H1 (cell line): Measurements from ENCODE around the gene RFX3. TPM values are rescaled to one million over a fixed set of nuclear protein-coding genes. Genes with fewer than 3 reads are reported as not detected.

ENCODE experiments used
- CTCF ChIA-PET: fragments of 300-600 bp; sonication (Branson Sonifier 250); formaldehyde crosslinking; loops from one replicate; lab custom pipeline; 2021; ENCODE audit not compliant: partially characterized antibody; lab: Charles Lee
- POLR2A ChIA-PET: fragments of 300-600 bp; sonication (Branson Sonifier 250); formaldehyde crosslinking; loops from one replicate; lab custom pipeline; 2021; ENCODE audit warnings: inconsistent platforms; ENCODE audit not compliant: partially characterized antibody; lab: Charles Lee
- DNase-seq, 2 experiments: peaks; one replicate each; pipeline versions ENCODE4 v3.0.0 to v3.0.0-alpha.2; 2010 to 2022; ENCODE audit warnings: low spot score in 2 of 2, low read depth in 1 of 2, mixed read lengths in 1 of 2
- FAIRE-seq: peaks from 2 replicates; lab custom pipeline; 2011; peaks lifted over from hg19 to GRCh38; lab: Jason Lieb, UNC
- H2AFZ ChIP-seq: 2 replicates; pipeline ENCODE4 v1.8.1; 2012; ENCODE audit warnings: low read length, inconsistent platforms
- H2AK5ac ChIP-seq: 2 replicates; pipeline ENCODE4 v1.6.1; 2013; ENCODE audit warnings: low read depth, low read length
- H2BK120ac ChIP-seq: replicated peaks from 2 replicates; pipeline ENCODE3; 2013; ENCODE audit warnings: low read depth, low read length, inconsistent platforms
- H2BK12ac ChIP-seq: 2 replicates; pipeline ENCODE4 v1.6.1; 2013; ENCODE audit warnings: low read depth, low read length
- H2BK15ac ChIP-seq: 2 replicates; pipeline ENCODE4 v1.6.1; 2013; ENCODE audit warnings: low read length
- H2BK20ac ChIP-seq: 2 replicates; pipeline ENCODE4 v1.6.1; 2013; ENCODE audit warnings: low read length
- H2BK5ac ChIP-seq: 2 replicates; pipeline ENCODE4 v1.6.1; 2013; ENCODE audit warnings: low read depth, low read length
- H3K14ac ChIP-seq: 2 replicates; pipeline ENCODE4 v1.6.1; 2013; ENCODE audit warnings: inconsistent platforms; ENCODE audit not compliant: insufficient read length
- H3K18ac ChIP-seq: 2 replicates; pipeline ENCODE4 v1.6.1; 2013; ENCODE audit warnings: low read length; ENCODE audit errors: extremely low read depth
- H3K23ac ChIP-seq: 2 replicates; pipeline ENCODE4 v1.6.1; 2013; ENCODE audit warnings: inconsistent platforms; ENCODE audit not compliant: insufficient read length
- H3K23me2 ChIP-seq: 2 replicates; pipeline ENCODE4 v1.6.1; 2013; ENCODE audit warnings: low read depth, low read length
- H3K27ac ChIP-seq: 2 replicates; pipeline ENCODE4 v1.6.1; 2011; ENCODE audit warnings: low read depth, low read length, inconsistent platforms
- H3K27me3 ChIP-seq, 4 experiments: replicated peaks in 1 of 4; 1 replicate in 1 of 4; 2 replicates in 3 of 4; pipeline versions ENCODE4 v1.6.1 to v1.8.1; 2011 to 2013; ENCODE audit warnings: low read length in 3 of 4, mild to moderate bottlenecking in 3 of 4, inconsistent platforms in 2 of 4, mixed read lengths in 2 of 4, moderate library complexity in 1 of 4; ENCODE audit not compliant: control insufficient read depth in 3 of 4, insufficient read depth in 3 of 4; ENCODE audit errors: extremely low read depth in 1 of 4
- H3K36me3 ChIP-seq, 4 experiments: 2 replicates each; pipeline versions ENCODE4 v1.6.1 to v1.8.1; 2011 to 2013; ENCODE audit warnings: mild to moderate bottlenecking in 4 of 4, low read length in 3 of 4, moderate library complexity in 2 of 4, control low read depth in 1 of 4, inconsistent platforms in 1 of 4; ENCODE audit not compliant: insufficient read depth in 4 of 4, control insufficient read depth in 2 of 4
- H3K4ac ChIP-seq: replicated peaks from 2 replicates; pipeline ENCODE3; 2013; ENCODE audit warnings: low read length, low read depth, mixed read lengths, inconsistent platforms; ENCODE audit not compliant: insufficient read length
- H3K4me1 ChIP-seq, 4 experiments: replicated peaks in 1 of 4; 1 replicate in 1 of 4; 2 replicates in 3 of 4; pipeline versions ENCODE4 v1.6.1 to v1.8.1; 2011 to 2013; ENCODE audit warnings: low read length in 3 of 4, inconsistent platforms in 2 of 4, mixed read lengths in 1 of 4; ENCODE audit not compliant: insufficient read depth in 4 of 4, control insufficient read depth in 3 of 4
- H3K4me2 ChIP-seq, 2 experiments: 2 replicates each; pipeline versions ENCODE4 v1.6.1 to v1.8.1; 2011 to 2013; ENCODE audit warnings: low read depth in 2 of 2, low read length in 2 of 2, control low read depth in 1 of 2, inconsistent platforms in 1 of 2, mild to moderate bottlenecking in 1 of 2; ENCODE audit not compliant: insufficient read depth in 1 of 2
- H3K4me3 ChIP-seq, 4 experiments: fragments of 200-600, 300-600 bp in 1 of 4; sonication (generic), shearing (Covaris generic), sonication (Bioruptor Twin) in 1 of 4; 2 replicates each; pipeline versions ENCODE4 v1.5.1 to v1.8.1; 2011 to 2016; ENCODE audit warnings: low read length in 4 of 4, low read depth in 3 of 4, control low read depth in 2 of 4, inconsistent platforms in 2 of 4, mild to moderate bottlenecking in 2 of 4, mixed read lengths in 1 of 4, moderate library complexity in 1 of 4; ENCODE audit not compliant: insufficient read depth in 2 of 4; ENCODE audit errors: extremely low read depth in 1 of 4
- H3K56ac ChIP-seq: replicated peaks from 2 replicates; pipeline ENCODE3; 2013; ENCODE audit warnings: low read depth, mild to moderate bottlenecking, mixed read lengths, low read length, inconsistent platforms; ENCODE audit not compliant: insufficient read length
- H3K79me1 ChIP-seq: 2 replicates; pipeline ENCODE4 v1.6.1; 2013; ENCODE audit warnings: low read depth, low read length, control low read depth
- H3K79me2 ChIP-seq, 2 experiments: 2 replicates each; pipeline versions ENCODE4 v1.6.1 to v1.8.1; 2012 to 2013; ENCODE audit warnings: low read length in 2 of 2, mild to moderate bottlenecking in 2 of 2, inconsistent platforms in 1 of 2; ENCODE audit not compliant: insufficient read depth in 2 of 2, control insufficient read depth in 1 of 2
- H3K9ac ChIP-seq, 4 experiments: replicated peaks in 1 of 4; 1 replicate in 1 of 4; 2 replicates in 3 of 4; pipeline versions ENCODE4 v1.6.1 to v1.8.1; 2011 to 2013; ENCODE audit warnings: low read depth in 3 of 4, low read length in 3 of 4, control low read depth in 2 of 4, mild to moderate bottlenecking in 2 of 4, moderate library complexity in 2 of 4, inconsistent platforms in 1 of 4; ENCODE audit errors: extremely low read depth in 1 of 4
- H3K9me3 ChIP-seq, 2 experiments: 2 replicates each; pipeline versions ENCODE4 v1.6.1 to v1.8.1; 2012 to 2013; ENCODE audit warnings: mild to moderate bottlenecking in 2 of 2, moderate library complexity in 2 of 2, control low read depth in 1 of 2, inconsistent platforms in 1 of 2, low read depth in 1 of 2, low read length in 1 of 2, mixed read lengths in 1 of 2; ENCODE audit not compliant: insufficient read depth in 2 of 2
- H4K20me1 ChIP-seq, 2 experiments: replicated peaks in 1 of 2; 2 replicates each; pipeline versions ENCODE3 to v1.8.1; 2011 to 2013; ENCODE audit warnings: inconsistent platforms in 2 of 2, low read length in 2 of 2, mild to moderate bottlenecking in 1 of 2; ENCODE audit not compliant: insufficient read depth in 2 of 2, control insufficient read depth in 1 of 2
- H4K5ac ChIP-seq: 2 replicates; pipeline ENCODE4 v1.6.1; 2013; ENCODE audit warnings: low read length, low read depth, mixed read lengths, inconsistent platforms; ENCODE audit not compliant: insufficient read length
- H4K8ac ChIP-seq: 2 replicates; pipeline ENCODE4 v1.8.0; 2013; ENCODE audit warnings: mild to moderate bottlenecking, moderate library complexity, low read length, inconsistent platforms; ENCODE audit not compliant: insufficient read depth; ENCODE audit errors: extremely low read depth
- H4K91ac ChIP-seq: replicated peaks from 2 replicates; pipeline ENCODE3; 2013; ENCODE audit warnings: low read length, mixed read lengths, inconsistent platforms; ENCODE audit not compliant: insufficient read length
- ASH2L ChIP-seq: fragments of 200-600, 300-600 bp; sonication (generic); IDR thresholded peaks from one replicate; pipeline ENCODE4 v1.7.1; 2017; ENCODE audit warnings: low read length
- CBX5 ChIP-seq: fragments of 300-800, 300-1000 bp; sonication (generic); IDR thresholded peaks from 2 replicates; pipeline ENCODE4 v1.7.1; 2016; ENCODE audit warnings: antibody characterized with exemption, low read length, low read depth
- CHD2 ChIP-seq: IDR thresholded peaks from 2 replicates; pipeline ENCODE4 v1.6.1; 2012; ENCODE audit warnings: low read length, improper control_type of control experiment
- CREB1 ChIP-seq: IDR thresholded peaks from 2 replicates; pipeline ENCODE4 v1.6.1; 2012; ENCODE audit warnings: inconsistent platforms
- EP300 ChIP-seq, 2 experiments: IDR thresholded peaks; 1 replicate in 1 of 2; 2 replicates in 1 of 2; pipeline ENCODE4 v1.6.1; 2011 to 2012; ENCODE audit warnings: low read depth in 2 of 2, low read length in 2 of 2, mild to moderate bottlenecking in 2 of 2, borderline replicate concordance in 1 of 2, inconsistent platforms in 1 of 2, moderate library complexity in 1 of 2
- GABPA ChIP-seq: IDR thresholded peaks from 2 replicates; pipeline ENCODE4 v1.6.1; 2011; ENCODE audit warnings: mild to moderate bottlenecking, low read length, moderate library complexity, borderline replicate concordance; ENCODE audit not compliant: insufficient read depth
- GTF2F1 ChIP-seq: IDR thresholded peaks from 2 replicates; pipeline ENCODE4 v1.6.1; 2012; ENCODE audit warnings: low read depth, low read length, improper control_type of control experiment, borderline replicate concordance
- HDAC2 ChIP-seq, 2 experiments: fragments of 300-600 bp in 1 of 2; sonication (generic) in 1 of 2; IDR thresholded peaks; 2 replicates each; pipeline ENCODE4 v1.6.1; 2011 to 2012; ENCODE audit warnings: low read depth in 2 of 2, low read length in 2 of 2, mild to moderate bottlenecking in 2 of 2, moderate library complexity in 2 of 2, borderline replicate concordance in 1 of 2, inconsistent platforms in 1 of 2
- JUN ChIP-seq: IDR thresholded peaks from 2 replicates; pipeline ENCODE4 v1.6.1; 2011; ENCODE audit warnings: low read depth, mild to moderate bottlenecking, improper control_type of control experiment, low read length
- MAX ChIP-seq: IDR thresholded peaks from 2 replicates; pipeline ENCODE4 v1.6.1; 2012; ENCODE audit warnings: inconsistent platforms
- NANOG ChIP-seq: IDR thresholded peaks from 2 replicates; pipeline ENCODE4 v1.6.1; 2011; ENCODE audit warnings: low read length, low read depth, mild to moderate bottlenecking, inconsistent platforms; ENCODE audit not compliant: insufficient read depth, poor library complexity, severe bottlenecking
- PHF8 ChIP-seq: fragments of 200-600 bp; sonication (generic); conservative IDR thresholded peaks from 2 replicates; pipeline ENCODE4 v1.7.1; 2012; ENCODE audit warnings: low read depth, mild to moderate bottlenecking, inconsistent platforms, low read length, moderate library complexity
- POLR2AphosphoS5 ChIP-seq: IDR thresholded peaks from 2 replicates; pipeline ENCODE4 v1.6.1; 2011; ENCODE audit warnings: low read depth, low read length
- TAF7 ChIP-seq: optimal IDR thresholded peaks from 2 replicates; pipeline ENCODE3; 2011; ENCODE audit warnings: low read depth, mild to moderate bottlenecking, inconsistent platforms, low read length, moderate library complexity, borderline replicate concordance
- WGBS, 2 experiments: shearing (Covaris generic) in 1 of 2; methylation state at CpG; one replicate each; pipeline versions ENCODE4 v1.1.6 to v1.1.7; 2013 to 2015; ENCODE audit warnings: low lambda C conversion rate in 2 of 2, mixed read lengths in 2 of 2, inconsistent platforms in 1 of 2, low coverage in 1 of 2, missing lambda C conversion rate in 1 of 2; ENCODE audit not compliant: insufficient replicate concordance in 2 of 2, insufficient coverage in 1 of 2, insufficient read length in 1 of 2; ENCODE audit errors: extremely low coverage in 1 of 2, missing lambda C conversion rate in 1 of 2; 5-methylcytosine and 5-hydroxymethylcytosine counted together
- polyA plus RNA-seq, 7 experiments: library from polyadenylated mRNA; depleted of rRNA in 3 of 7; stranded (reverse) in 5 of 7; unstranded in 2 of 7; fragments of >200 nt in 5 of 7; fragments of 200-250 nt in 2 of 7; gene quantifications; 1 replicate in 5 of 7; 2 replicates in 1 of 7; 4 replicates in 1 of 7; pipeline versions ENCODE4 v1.2.1 to v1.2.3, GENCODE V29; 2011 to 2013; ENCODE audit warnings: missing spikeins in 2 of 7, mixed read lengths in 2 of 7
- total RNA-seq: library from RNA; stranded (reverse); fragmentation: NEBNext Ultra II Directional; extraction: Animal tissue kit (Norgen Biotek cat#: 25700); gene quantifications from 2 replicates; pipeline ENCODE4 v1.2.1, GENCODE V29; 2021

Gene RFX3
- total and polyA plus RNA-seq, 2 of the 8 experiments (the other 6 are each of a cell fraction or from before 2014, with no cell fraction given) = 4.9 to 22.6 TPM

- Histone ChIP-seq H3K4me3 (no peak overlapping the region), H2BK12ac (no peak overlapping the region), H3K36me3 (no peaks in the 10 kb centered on the region), H2BK120ac (no peak overlapping the region), H2BK15ac (no peak overlapping the region), H3K23me2 (no peaks in the 10 kb centered on the region), H4K5ac (no peak overlapping the region), H2AFZ (no peak overlapping the region), H3K27me3 (no peaks in the 10 kb centered on the region), H3K56ac (no peak overlapping the region), H3K79me2 (peaks cover 0 to 52% of the 10 kb centered on the region in 2 experiments; a peak in 2 of 4 replicates), H4K20me1 (peaks cover 0 to 1% of the 10 kb centered on the region in 2 experiments), H4K8ac (no peak overlapping the region), H3K27ac (no peak overlapping the region), H2BK20ac (no peak overlapping the region), H3K79me1 (no peaks in the 10 kb centered on the region), H3K9ac (no peak overlapping the region), H3K4ac (no peak overlapping the region), H3K14ac (no peak overlapping the region), H3K4me1 (peaks cover 0 to 8% (median under 1%) of the 10 kb centered on the region in 4 experiments; a peak in 1 of 7 replicates), H2BK5ac (no peak overlapping the region), H3K23ac (no peak overlapping the region), H3K9me3 (no peaks in the 10 kb centered on the region), H4K91ac (no peak overlapping the region), H3K4me2 (no peak overlapping the region), H3K18ac (no peak overlapping the region), H2AK5ac (no peak overlapping the region)
- DNase-seq = no peak
- no peak for FAIRE-seq
- ChIA-PET POLR2A (interaction anchor here (1.9 kb wide), 1 partner anchor 19 kb away, joined by 6 read pairs; no protein-coding TSS in a partner anchor), CTCF (interaction anchor here (1.1 to 1.2 kb wide), 2 partner anchors 10 to 66 kb away, joined by 3 read pairs; no protein-coding TSS in a partner anchor)
- WGBS, 2 experiments = 91% methylated on average over 2 of the region's 2 CpGs; no CpG with 5 or more reads in 1 of the 2 experiments
- TF ChIP-seq EP300 (IDR thresholded peaks at IDR 0.05; ENCODE audit: borderline replicate concordance in 1 of 2, low read depth in 2 of 2, low read length in 2 of 2) (no peak), CHD2 (no peak), MAX (no peak), CREB1 (no peak), GABPA (no peak), NANOG (no peak), ASH2L (no peak), TAF7 (no peak), GTF2F1 (no peak), JUN (no peak), POLR2AphosphoS5 (no peak), PHF8 (no peak), CBX5 (no peak), HDAC2 (IDR thresholded peaks at IDR 0.05; ENCODE audit: borderline replicate concordance in 1 of 2, low read depth in 2 of 2, low read length in 2 of 2) (no peak)
These were observed 17.7 kb downstream of the RFX3 start for GRCh38 chr9:3508078-3508431.
